ENCODE data around the gene CHIT1. TPM values are rescaled to one million over a fixed set of nuclear protein-coding genes. Genes with fewer than 3 reads are reported as not detected.
A peak's percentile ranks its signal among the peaks of the same experiment; 100 is the strongest.

The CHIT1 gene
- total and polyA plus RNA-seq, 2 of the 13 experiments (the other 11 are each of a cell fraction or from before 2014, with no cell fraction given), result not detected

GRCh38 chr1:203273206-203273868 is 43.9 kb upstream of the CHIT1 start (continued):
- peak; percentile 82; the same call in 1 of the 2 replicates for TF ChIP-seq KDM2A (CRISPR knock-in tag; IDR thresholded peaks at IDR 0.05; ENCODE audit: borderline replicate concordance, low read depth)
- TF ChIP-seq ZBTB37 (CRISPR knock-in tag; IDR thresholded peaks at IDR 0.05), result no peak
- no peak for TF ChIP-seq ZBTB44 (CRISPR knock-in tag; IDR thresholded peaks at IDR 0.05)
- no peak for TF ChIP-seq NR2F1 (CRISPR knock-in tag; IDR thresholded peaks at IDR 0.05)
- TF ChIP-seq SKI (IDR thresholded peaks at IDR 0.05; ENCODE audit: partially characterized antibody), result no peak
- peak; percentile 80; the same call in 1 of the 2 replicates for TF ChIP-seq ZNF768 (CRISPR knock-in tag; IDR thresholded peaks at IDR 0.05)
- 0 out of 2 replicates have a peak, but pooled peaks have one; percentile 20 for TF ChIP-seq ATF7-NPFF (CRISPR knock-in tag; IDR thresholded peaks at IDR 0.05; ENCODE audit: low read depth)
- TF ChIP-seq RFXAP (CRISPR knock-in tag; IDR thresholded peaks at IDR 0.05; ENCODE audit: borderline replicate concordance), result peak; percentile 61; the same call in 1 of the 2 replicates
- TF ChIP-seq ETV5 (CRISPR knock-in tag; IDR thresholded peaks at IDR 0.05; ENCODE audit: borderline replicate concordance), result peak; percentile 38; the same call in 1 of the 2 replicates
- TF ChIP-seq MTF2 (CRISPR knock-in tag; IDR thresholded peaks at IDR 0.05; ENCODE audit: borderline replicate concordance), result no peak; the same call in 1 of the 2 replicates
- TF ChIP-seq THRA (CRISPR knock-in tag; IDR thresholded peaks at IDR 0.05; ENCODE audit: borderline replicate concordance), result 0 out of 2 replicates have a peak, but pooled peaks have one; percentile 32
- TF ChIP-seq ZIK1 (CRISPR knock-in tag; IDR thresholded peaks at IDR 0.05; ENCODE audit: borderline replicate concordance, low read depth), result 0 out of 2 replicates have a peak, but pooled peaks have one; percentile 28
- TF ChIP-seq ZNF280D (CRISPR knock-in tag; IDR thresholded peaks at IDR 0.05), result 0 out of 2 replicates have a peak, but pooled peaks have one; percentile 48
- TF ChIP-seq ZGPAT (CRISPR knock-in tag; IDR thresholded peaks at IDR 0.05), result peak; percentile 31; the same call in 1 of the 2 replicates
- TF ChIP-seq CSRNP1 (CRISPR knock-in tag; IDR thresholded peaks at IDR 0.05), result 0 out of 2 replicates have a peak, but pooled peaks have one; percentile 27
- TF ChIP-seq ZNF607 (CRISPR knock-in tag; IDR thresholded peaks at IDR 0.05; ENCODE audit: borderline replicate concordance), result no peak

All from HepG2 (cell line).